Natural killer cell (primary cell): Measurements from ENCODE around the gene ABCB4. TPM values are rescaled to one million over a fixed set of nuclear protein-coding genes. Genes with fewer than 3 reads are reported as not detected.

Experiments
- ATAC-seq, 3 donors: fragments of 150-1000 bp in 2 of 3; fragments of 200-7000 bp in 1 of 3; cut with Tn5 transposase; 1 replicate in 1 of 3; 2 replicates in 2 of 3; pipeline ENCODE4 v1.10.0; 2021; ENCODE audit warnings: mild to moderate bottlenecking in 2 of 3, moderate library complexity in 2 of 3
- DNase-seq, 2 donors: peaks; one replicate each; pipeline versions ENCODE4 v3.0.0 to v3.0.0-alpha.2; 2013 to 2021; ENCODE audit warnings: mixed read lengths in 1 of 2
- H3K27ac ChIP-seq: one replicate; pipeline ENCODE4 v1.5.1; 2013; ENCODE audit warnings: mild to moderate bottlenecking, low read length
- H3K27me3 ChIP-seq: one replicate; pipeline ENCODE4 v1.6.1; 2013; ENCODE audit warnings: low read length; ENCODE audit not compliant: control insufficient read depth, insufficient read depth
- H3K36me3 ChIP-seq: one replicate; pipeline ENCODE4 v1.6.1; 2013; ENCODE audit warnings: low read length; ENCODE audit not compliant: control insufficient read depth, insufficient read depth
- H3K4me1 ChIP-seq: one replicate; pipeline ENCODE4 v1.6.1; 2013; ENCODE audit warnings: low read length; ENCODE audit not compliant: control insufficient read depth, insufficient read depth
- H3K4me3 ChIP-seq: one replicate; pipeline ENCODE4 v1.5.1; 2013; ENCODE audit warnings: low read length
- H3K9me3 ChIP-seq: one replicate; pipeline ENCODE4 v1.6.1; 2013; ENCODE audit warnings: low read length; ENCODE audit not compliant: control insufficient read depth, insufficient read depth
- H3K27ac Mint-ChIP-seq, 2 donors: one replicate each; pipeline ENCODE4 v1.8.0; 2022; ENCODE audit warnings: mild to moderate bottlenecking in 2 of 2, mixed read lengths in 2 of 2, moderate library complexity in 1 of 2
- H3K27me3 Mint-ChIP-seq, 2 donors: one replicate each; pipeline ENCODE4 v1.8.0; 2022; ENCODE audit warnings: low read depth in 2 of 2, mixed read lengths in 2 of 2
- H3K36me3 Mint-ChIP-seq: one replicate; pipeline ENCODE4 v1.8.0; 2022; ENCODE audit warnings: mixed read lengths
- H3K4me1 Mint-ChIP-seq, 2 donors: one replicate each; pipeline ENCODE4 v1.8.0; 2022; ENCODE audit warnings: mixed read lengths in 2 of 2
- H3K4me3 Mint-ChIP-seq: one replicate; pipeline ENCODE4 v1.8.0; 2022; ENCODE audit warnings: mild to moderate bottlenecking, moderate library complexity, mixed read lengths
- H3K9me3 Mint-ChIP-seq, 2 donors: one replicate each; pipeline ENCODE4 v1.8.0; 2022; ENCODE audit warnings: mixed read lengths in 2 of 2
- WGBS: methylation state at CpG from one replicate; pipeline ENCODE4 v1.1.7; 2013; ENCODE audit warnings: missing lambda C conversion rate; ENCODE audit not compliant: insufficient coverage; 5-methylcytosine and 5-hydroxymethylcytosine counted together
- intact Hi-C: fragments of 100-400 bp; cut with micrococcal nuclease; formaldehyde crosslinking; loops from one replicate; pipeline ENCODE4 v1.14.2; 2022
- total RNA-seq, 4 donors: library from RNA; stranded (reverse); fragments of 120-200 nt in 1 of 4; gene quantifications; one replicate each; pipeline versions ENCODE4 v1.2.3 to v1.2.4, GENCODE V29; 2013 to 2022
- TF ChIP-seq, protein P1 (sequence below): fragments of 200-600 bp; IDR thresholded peaks from one replicate; pipeline ENCODE4 v1.8.0; 2022; ENCODE audit warnings: antibody characterized with exemption

ABCB4 gene
- total RNA-seq, 3 donors from 2014 or later (not counting 1 experiment from before 2014, with no cell fraction given) = 0.14 to 0.63 (median 0.50) TPM

DNA sequence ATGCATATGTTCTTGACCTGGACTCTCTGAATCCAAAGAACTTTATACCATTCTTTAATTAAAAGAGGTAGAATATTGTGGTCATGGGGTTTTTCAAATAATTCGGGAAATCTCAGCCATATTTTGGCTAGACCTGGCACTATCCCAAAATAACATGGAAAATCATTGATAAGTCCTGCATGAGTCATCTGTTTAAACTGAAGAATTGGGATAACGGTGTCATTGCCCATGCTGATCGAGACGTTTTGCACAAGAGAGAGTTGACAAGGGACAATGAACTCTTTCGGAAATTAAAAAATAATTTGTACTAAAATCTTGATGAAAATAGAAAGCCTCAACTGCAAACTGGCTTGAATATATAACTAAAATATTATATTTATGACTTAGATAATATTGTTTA lies 19.9 kb upstream of the ABCB4 start:
- TF ChIP-seq, protein P1, sequence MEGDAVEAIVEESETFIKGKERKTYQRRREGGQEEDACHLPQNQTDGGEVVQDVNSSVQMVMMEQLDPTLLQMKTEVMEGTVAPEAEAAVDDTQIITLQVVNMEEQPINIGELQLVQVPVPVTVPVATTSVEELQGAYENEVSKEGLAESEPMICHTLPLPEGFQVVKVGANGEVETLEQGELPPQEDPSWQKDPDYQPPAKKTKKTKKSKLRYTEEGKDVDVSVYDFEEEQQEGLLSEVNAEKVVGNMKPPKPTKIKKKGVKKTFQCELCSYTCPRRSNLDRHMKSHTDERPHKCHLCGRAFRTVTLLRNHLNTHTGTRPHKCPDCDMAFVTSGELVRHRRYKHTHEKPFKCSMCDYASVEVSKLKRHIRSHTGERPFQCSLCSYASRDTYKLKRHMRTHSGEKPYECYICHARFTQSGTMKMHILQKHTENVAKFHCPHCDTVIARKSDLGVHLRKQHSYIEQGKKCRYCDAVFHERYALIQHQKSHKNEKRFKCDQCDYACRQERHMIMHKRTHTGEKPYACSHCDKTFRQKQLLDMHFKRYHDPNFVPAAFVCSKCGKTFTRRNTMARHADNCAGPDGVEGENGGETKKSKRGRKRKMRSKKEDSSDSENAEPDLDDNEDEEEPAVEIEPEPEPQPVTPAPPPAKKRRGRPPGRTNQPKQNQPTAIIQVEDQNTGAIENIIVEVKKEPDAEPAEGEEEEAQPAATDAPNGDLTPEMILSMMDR = no peak
- H3K4me3 ChIP-seq = no peak overlapping the region
- no peaks in the 10 kb centered on the region for H3K4me1 ChIP-seq
- ATAC-seq = no peak
- DNase-seq = no peak
- 100% methylated on average over 3 of the region's 5 CpGs for WGBS
- H3K9me3 ChIP-seq = no peaks in the 10 kb centered on the region
- intact Hi-C loops = no loop called here
- Mint-ChIP-seq H3K27ac (no peak overlapping the region), H3K27me3 (peaks cover 3 to 6% of the 10 kb centered on the region in 2 donors), H3K4me1 (no peaks in the 10 kb centered on the region), H3K36me3 (no peaks in the 10 kb centered on the region), H3K4me3 (no peak overlapping the region), H3K9me3 (peaks cover 0 to 2% of the 10 kb centered on the region in 2 donors)
- H3K27ac ChIP-seq = no peak overlapping the region
- H3K36me3 ChIP-seq = no peaks in the 10 kb centered on the region
- no peaks in the 10 kb centered on the region for H3K27me3 ChIP-seq

- ATAC-seq = no peak
- Mint-ChIP-seq H3K36me3 (no peaks in the 10 kb centered on the region), H3K4me3 (no peak overlapping the region), H3K9me3 (peaks cover 0 to 2% of the 10 kb centered on the region in 2 donors), H3K27ac (no peak overlapping the region), H3K4me1 (no peaks in the 10 kb centered on the region), H3K27me3 (peaks cover 3 to 15% of the 10 kb centered on the region in 2 donors)
- no peak for DNase-seq
- WGBS = no CpG with 5 or more reads among the region's 1 CpG
- Histone ChIP-seq H3K9me3 (no peaks in the 10 kb centered on the region), H3K27ac (no peak overlapping the region), H3K36me3 (no peaks in the 10 kb centered on the region), H3K27me3 (no peaks in the 10 kb centered on the region), H3K4me1 (no peaks in the 10 kb centered on the region), H3K4me3 (no peak overlapping the region)
- TF ChIP-seq, protein P1 = no peak
- intact Hi-C loops = no loop called here
Observed at GRCh38 chr7:87494454-87494853, 19.0 kb upstream of the ABCB4 start.

GRCh38 chr7:87483131-87483530 lies 7.7 kb upstream of the ABCB4 start:
- H3K27ac Mint-ChIP-seq = no peak overlapping the region
- H3K27ac ChIP-seq = no peak overlapping the region
- intact Hi-C loops = no loop called here
- no peak overlapping the region for H3K4me3 Mint-ChIP-seq
- H3K4me1 Mint-ChIP-seq = no peaks in the 10 kb centered on the region
- 99% methylated on average over 2 of the region's 2 CpGs for WGBS
- H3K9me3 Mint-ChIP-seq = peaks cover 0 to 2% of the 10 kb centered on the region in 2 donors
- no peaks in the 10 kb centered on the region for H3K4me1 ChIP-seq
- H3K27me3 ChIP-seq = no peaks in the 10 kb centered on the region
- no peaks in the 10 kb centered on the region for H3K36me3 ChIP-seq
- TF ChIP-seq, protein P1 = no peak
- peaks cover 7 to 20% of the 10 kb centered on the region in 2 donors for H3K27me3 Mint-ChIP-seq
- no peak for DNase-seq
- H3K9me3 ChIP-seq = no peaks in the 10 kb centered on the region
- H3K4me3 ChIP-seq = no peak overlapping the region
- ATAC-seq = no peak
- no peaks in the 10 kb centered on the region for H3K36me3 Mint-ChIP-seq

- no peaks in the 10 kb centered on the region for H3K4me1 Mint-ChIP-seq
- Histone ChIP-seq H3K4me3 (no peak overlapping the region), H3K27me3 (no peaks in the 10 kb centered on the region), H3K27ac (no peak overlapping the region), H3K9me3 (no peaks in the 10 kb centered on the region), H3K36me3 (no peaks in the 10 kb centered on the region), H3K4me1 (no peaks in the 10 kb centered on the region)
- no peak overlapping the region for H3K27ac Mint-ChIP-seq
- DNase-seq (no peak), ATAC-seq (no peak)
- peaks cover 0 to 2% of the 10 kb centered on the region in 2 donors for H3K9me3 Mint-ChIP-seq
- peaks cover 5 to 23% of the 10 kb centered on the region in 2 donors for H3K27me3 Mint-ChIP-seq
- no peaks in the 10 kb centered on the region for H3K36me3 Mint-ChIP-seq
- WGBS = 88% methylated on average over 1 of the region's 3 CpGs
- H3K4me3 Mint-ChIP-seq = no peak overlapping the region
- TF ChIP-seq, protein P1 = no peak
- intact Hi-C loops = no loop called here
Observed at GRCh38 chr7:87482115-87482514, 6.6 kb upstream of the ABCB4 start.
